Suppressor macrophage (primary cell): Measurements from ENCODE around the gene SOD1.

Experiments
- DNase-seq, 4 experiments: peaks; one replicate each; pipeline ENCODE4 v3.0.0-alpha.2; 2020 to 2022

The SOD1 gene

GRCh38 chr21:31686272-31686915 is 26.9 kb downstream of the SOD1 start:
- DNase-seq: no peak

DNA sequence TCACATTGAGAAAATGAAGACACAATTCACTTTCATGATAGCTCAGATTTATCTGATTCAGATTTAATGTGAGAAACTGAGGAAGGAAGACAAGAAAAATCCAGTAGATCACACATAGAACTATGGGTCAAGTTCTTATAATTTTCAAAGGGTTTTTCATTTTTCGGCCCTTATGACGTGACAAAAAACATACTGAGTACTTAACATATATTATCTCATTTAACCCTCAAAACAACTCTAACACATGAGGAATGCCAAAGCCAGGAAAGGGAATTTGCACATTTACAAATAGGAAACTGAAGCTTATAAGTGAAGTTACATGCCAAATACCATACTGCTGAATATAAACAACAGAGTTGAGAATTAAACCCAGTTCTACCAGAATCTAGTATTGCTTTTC is 27.6 kb downstream of the SOD1 start:
- no peak for DNase-seq

DNA sequence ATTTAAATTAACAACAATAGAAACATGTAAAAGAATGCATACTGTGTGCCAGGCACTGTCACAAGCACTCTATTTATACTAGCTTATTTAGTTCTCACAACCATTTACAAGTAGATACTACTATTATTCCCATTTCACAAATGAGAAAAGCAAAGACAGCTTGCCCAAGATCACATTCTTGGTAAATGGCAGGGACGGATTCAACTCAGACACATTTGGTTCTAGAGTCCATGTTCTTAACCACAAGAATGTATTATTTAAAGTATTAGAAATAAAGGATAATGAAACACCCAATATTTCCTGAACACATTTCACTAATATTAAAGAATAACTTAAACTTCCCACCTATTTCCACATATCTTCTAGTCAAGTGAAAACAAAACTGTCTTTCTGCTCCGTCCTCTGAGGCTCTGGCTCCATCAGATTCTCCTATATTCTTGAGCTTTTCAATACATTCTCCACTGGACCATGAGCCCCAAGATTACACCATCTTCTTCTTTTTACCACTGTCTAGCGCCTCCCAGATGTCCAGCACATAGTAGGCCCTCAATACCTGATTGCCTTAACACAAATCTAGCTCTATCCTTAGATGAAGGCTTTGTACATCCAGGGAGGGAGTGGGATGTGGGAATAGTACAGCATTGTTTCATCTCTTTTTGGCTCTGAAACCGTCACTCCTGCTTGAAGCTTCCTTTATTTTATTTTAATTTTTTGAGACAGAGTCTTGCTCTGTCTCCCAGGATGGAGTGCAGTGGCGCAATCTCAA is 29.3 kb downstream of the SOD1 start:
- DNase-seq: no peak

DNA sequence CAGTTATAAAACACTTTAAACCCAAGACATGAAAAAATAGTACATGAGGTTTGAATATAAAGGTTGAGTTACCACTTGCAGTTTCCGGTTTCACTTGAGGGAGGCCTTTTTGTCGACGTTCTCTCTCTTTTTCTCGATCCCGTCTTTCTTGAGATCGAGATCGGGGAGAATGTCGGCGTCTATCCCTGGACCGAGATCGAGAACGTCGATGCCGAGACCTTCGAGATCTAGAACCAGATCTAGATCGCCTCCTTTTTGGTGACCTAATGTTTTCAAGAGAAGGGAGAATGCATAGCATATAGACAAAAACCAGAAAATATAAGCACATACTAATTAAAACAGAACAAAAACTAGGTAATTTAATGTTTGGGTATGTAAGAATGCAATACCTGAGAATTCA is 33.7 kb downstream of the SOD1 start:
- no peak for DNase-seq

GRCh38 chr21:31696424-31696823 is 36.9 kb downstream of the SOD1 start:
- DNase-seq: no peak

DNA sequence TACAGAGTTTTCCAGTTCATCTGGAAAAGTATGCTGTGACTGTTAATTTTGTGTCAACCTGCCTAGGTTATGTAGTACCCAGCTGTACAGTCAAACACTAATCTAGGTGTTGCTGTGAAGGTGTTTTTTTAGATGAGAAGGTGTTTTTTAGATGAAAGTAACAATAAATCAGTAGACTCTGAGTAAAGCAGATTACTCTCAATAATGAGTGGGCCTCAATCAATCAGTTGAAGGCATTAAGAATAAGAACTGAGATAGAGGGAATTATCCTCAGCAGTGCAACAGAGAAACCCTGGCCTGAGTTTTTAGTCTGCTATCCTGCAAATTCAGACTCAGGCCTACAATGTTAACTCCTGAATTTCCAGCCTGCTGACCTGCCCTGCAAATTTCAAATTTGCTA is 39.0 kb downstream of the SOD1 start:
- DNase-seq: no peak

GRCh38 chr21:31700040-31700439 is 40.5 kb downstream of the SOD1 start:
- DNase-seq: no peak

DNA sequence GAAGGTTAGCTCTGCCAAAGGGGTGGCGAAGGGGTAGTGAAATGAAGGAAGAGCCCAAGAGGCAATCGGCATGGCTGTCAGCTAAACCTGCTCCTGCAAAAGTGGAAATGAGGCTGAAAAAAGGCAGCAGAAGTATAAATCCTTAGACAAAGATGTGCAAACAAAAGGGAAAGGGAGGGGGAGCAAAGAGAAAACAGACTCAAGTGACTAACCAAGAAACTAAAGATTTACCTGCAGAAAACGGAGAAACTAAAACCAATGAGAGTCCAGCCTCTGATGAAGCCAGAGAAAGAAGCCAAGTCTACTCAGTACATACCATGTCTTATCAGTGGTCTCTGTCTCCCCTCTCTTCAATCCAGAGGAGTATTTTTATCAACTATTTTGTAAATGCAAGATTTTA is 47.1 kb downstream of the SOD1 start:
- DNase-seq: no peak

- DNase-seq: no peak
Observed at GRCh38 chr21:31707499-31707898, 48.0 kb downstream of the SOD1 start.

DNA sequence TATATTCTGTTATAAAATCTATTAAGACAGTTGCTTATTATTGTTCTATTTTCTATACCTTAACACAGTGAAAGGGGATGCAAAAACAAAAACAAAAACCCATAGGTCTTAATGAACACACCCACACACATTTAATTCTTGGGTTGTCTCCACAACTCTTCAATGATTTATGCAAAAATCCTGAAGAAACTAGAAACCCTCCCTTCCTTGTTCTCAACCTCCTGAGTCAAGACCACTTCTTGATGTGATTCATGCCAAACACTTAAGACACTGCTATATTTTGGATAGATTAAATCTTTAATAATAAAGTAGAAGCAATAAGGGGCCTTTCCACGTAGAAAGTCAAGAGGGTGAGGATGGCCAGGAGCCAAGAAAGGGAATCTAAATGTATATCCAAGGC is 49.0 kb downstream of the SOD1 start:
- DNase-seq: no peak

- DNase-seq: no peak
Observed at GRCh38 chr21:31710586-31710985, 51.1 kb downstream of the SOD1 start.

- DNase-seq: no peak
Observed at GRCh38 chr21:31711326-31711725, 51.8 kb downstream of the SOD1 start.

- no peak for DNase-seq
Observed at GRCh38 chr21:31711745-31712285, 52.3 kb downstream of the SOD1 start.

DNA sequence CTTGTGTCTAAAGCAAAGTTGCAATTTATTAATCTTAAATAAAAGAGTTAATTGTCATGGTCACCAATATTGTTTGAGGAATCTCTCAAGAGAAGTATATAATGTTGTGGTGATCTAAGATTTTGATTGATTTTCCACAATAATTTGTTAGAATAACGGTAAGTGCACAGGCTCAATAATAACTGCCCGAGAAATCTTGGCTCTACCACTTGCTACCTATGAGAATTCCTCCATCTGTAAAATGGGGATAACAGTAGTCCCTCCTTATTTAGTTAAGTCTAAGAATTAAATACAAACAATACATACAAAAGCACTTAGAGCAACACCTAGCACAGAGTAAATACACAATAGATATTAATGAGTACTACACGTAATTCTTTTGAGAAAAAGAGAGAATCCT is 53.6 kb downstream of the SOD1 start:
- no peak for DNase-seq

DNA sequence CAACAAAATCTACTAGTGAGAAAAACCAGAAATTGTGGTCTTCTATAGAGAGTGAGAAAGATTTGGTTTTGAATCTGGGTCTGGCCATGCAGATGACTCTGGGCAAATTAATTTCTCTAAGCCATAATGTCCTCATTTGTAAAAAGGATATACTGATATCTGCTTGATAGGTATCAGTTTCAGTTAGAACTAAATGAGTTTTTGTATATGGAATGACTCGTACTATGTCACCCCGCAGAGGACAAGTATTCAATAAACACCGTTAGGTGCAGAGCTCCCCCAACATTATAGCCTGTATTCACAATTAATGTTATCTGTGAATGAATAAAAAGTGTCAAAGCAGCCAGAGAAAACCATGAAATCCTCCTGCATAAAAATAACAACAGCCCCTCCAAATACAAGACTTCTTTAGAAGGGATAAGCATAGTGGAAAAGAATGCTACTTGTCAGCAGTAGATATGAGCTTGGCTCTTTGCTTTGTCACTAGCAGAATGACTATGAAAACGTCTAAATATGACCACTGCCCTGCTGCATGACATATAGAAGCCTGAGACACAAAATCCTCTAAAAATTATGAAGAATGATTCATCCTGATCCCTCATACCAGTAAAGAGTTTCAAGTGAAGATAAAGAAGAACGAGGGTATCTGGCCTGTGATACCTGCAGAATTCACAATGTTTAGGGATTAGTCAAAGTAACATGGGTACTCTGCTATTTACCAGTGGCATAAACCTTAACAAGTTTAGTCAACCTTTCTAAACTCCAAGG is 54.7 kb downstream of the SOD1 start:
- DNase-seq: no peak

DNA sequence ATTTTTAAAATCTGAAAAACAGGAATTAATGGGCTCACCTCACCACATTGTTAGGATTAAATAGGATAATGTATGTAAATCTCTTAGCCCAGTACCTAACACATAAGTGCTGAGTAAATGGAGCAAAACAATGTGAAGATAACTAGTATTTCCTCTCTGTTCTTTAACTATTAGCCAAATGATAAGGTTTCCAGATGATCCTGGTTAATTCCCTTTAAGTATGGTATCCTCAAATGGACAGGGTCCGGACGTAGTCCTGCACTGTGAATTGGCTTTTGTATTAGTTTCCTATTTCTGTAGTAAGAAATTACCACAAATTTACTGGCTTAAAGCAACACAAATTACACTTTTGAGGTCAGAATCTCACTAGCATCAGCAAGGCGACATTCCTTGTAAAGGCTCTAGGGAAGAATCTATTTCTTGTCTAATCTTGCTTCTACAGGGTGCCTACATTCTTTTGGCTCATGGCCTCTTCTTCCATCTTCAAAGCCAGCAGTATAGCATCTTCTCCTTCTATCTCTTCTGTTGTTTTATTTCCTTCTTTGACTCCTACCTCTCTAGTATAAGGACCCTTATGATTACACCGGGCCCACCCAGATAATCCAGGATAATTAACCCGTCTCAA is 55.4 kb downstream of the SOD1 start:
- no peak for DNase-seq

- no peak for DNase-seq
Observed at GRCh38 chr21:31716106-31716505, 56.6 kb downstream of the SOD1 start.
